ENCODE data around the gene PHC2.

PHC2 gene

DNA sequence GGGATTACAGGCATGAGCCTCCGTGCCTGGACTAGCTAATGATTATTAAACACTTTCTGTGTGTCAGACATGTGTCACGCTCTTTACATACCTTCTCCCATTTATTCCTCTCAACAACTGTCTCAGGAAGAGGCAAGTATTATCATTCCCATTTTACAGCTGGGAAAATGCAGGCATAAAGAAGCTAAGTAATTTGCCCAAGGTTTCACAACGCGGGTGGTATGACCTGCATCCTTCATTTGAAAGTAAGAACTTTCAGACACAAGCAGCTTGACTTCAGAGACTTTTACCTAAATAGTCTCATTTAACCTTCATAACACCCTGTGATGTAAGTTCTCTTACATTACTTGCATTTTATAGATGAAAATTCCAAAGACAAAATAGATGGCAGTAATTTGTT lies 40.5 kb upstream of the PHC2 start:
- Histone ChIP-seq H4K8ac (ENCODE audit: low read depth, low read length) (no peak overlapping the region), H3K4me2 (ENCODE audit: low read length) (no peak overlapping the region), H3K14ac (ENCODE audit: low read length) (no peak overlapping the region), H3K9me3 (ENCODE audit: insufficient read depth, low read depth, low read length) (no peaks in the 10 kb centered on the region), H4K91ac (ENCODE audit: low read depth, low read length) (no peak overlapping the region), H2BK12ac (ENCODE audit: low read length) (no peak overlapping the region), H3K4ac (ENCODE audit: low read depth, low read length) (no peak overlapping the region), H3K18ac (ENCODE audit: low read length) (no peak overlapping the region), H2BK120ac (ENCODE audit: insufficient read depth, low read length, poor library complexity) (no peak overlapping the region), H3K79me2 (ENCODE audit: control insufficient read depth, insufficient read depth, low read length, poor library complexity) (no peaks in the 10 kb centered on the region), H3K4me3 (ENCODE audit: low read depth, low read length) (no peak overlapping the region), H4K12ac (ENCODE audit: low read depth, low read length) (no peak overlapping the region), H2AK5ac (ENCODE audit: low read length) (no peak overlapping the region), H3K4me1 (ENCODE audit: control insufficient read depth in 1 of 2, insufficient read depth in 2 of 2, low read length in 2 of 2) (peaks cover 0 to 8% of the 10 kb centered on the region in 2 experiments), H2AFZ (ENCODE audit: insufficient read depth, low read length, poor library complexity) (no peak overlapping the region), H3K23ac (ENCODE audit: low read length) (no peak overlapping the region), H3K79me1 (ENCODE audit: low read length) (peaks cover 3% of the 10 kb centered on the region), H3K36me3 (ENCODE audit: control insufficient read depth in 1 of 2, insufficient read depth in 2 of 2, low read length in 2 of 2) (no peaks in the 10 kb centered on the region), H3K27ac (ENCODE audit: low read depth, low read length) (no peak overlapping the region), H2BK5ac (ENCODE audit: low read depth, low read length, poor library complexity) (no peak overlapping the region), H3K9ac (ENCODE audit: low read length) (no peak overlapping the region), H3K27me3 (ENCODE audit: insufficient read depth, low read length) (no peaks in the 10 kb centered on the region)
- WGBS (ENCODE audit: extremely low coverage, insufficient coverage, insufficient read length), result no CpG with 5 or more reads among the region's 4 CpGs
- DNase-seq, result peak; percentile 78 to 93

DNA sequence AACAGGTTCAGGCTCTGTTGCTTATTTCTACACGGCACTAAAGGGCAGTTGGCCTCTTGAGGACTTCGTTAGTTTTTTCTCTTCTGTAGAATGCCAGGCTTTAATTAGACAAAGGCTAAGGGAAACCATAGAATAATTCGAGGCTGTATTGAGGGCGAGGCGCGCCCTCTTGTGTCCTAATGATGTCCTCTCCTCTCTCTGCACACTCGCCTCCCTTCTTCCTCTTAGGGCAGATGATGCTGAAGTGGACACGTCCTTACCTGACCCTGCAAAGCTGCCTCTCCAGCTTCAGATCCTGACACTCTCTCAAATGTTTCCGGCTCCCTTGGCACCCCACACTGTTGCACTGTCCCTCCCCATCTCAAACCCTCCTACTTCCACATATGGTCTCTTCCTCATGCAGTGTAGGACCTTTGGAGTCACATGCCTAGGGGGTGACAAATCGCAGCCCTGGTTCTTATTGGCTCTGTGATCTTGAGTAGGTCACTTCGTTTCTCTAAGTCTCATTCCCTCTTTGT lies 39.7 kb upstream of the PHC2 start:
- H3K4me3 ChIP-seq (ENCODE audit: low read depth, low read length), result no peak overlapping the region
- no peak overlapping the region for H3K23ac ChIP-seq (ENCODE audit: low read length)
- no peak overlapping the region for H3K9ac ChIP-seq (ENCODE audit: low read length)
- H3K18ac ChIP-seq (ENCODE audit: low read length), result no peak overlapping the region
- H3K27ac ChIP-seq (ENCODE audit: low read depth, low read length), result no peak overlapping the region
- H3K36me3 ChIP-seq (ENCODE audit: control insufficient read depth in 1 of 2, insufficient read depth in 2 of 2, low read length in 2 of 2), result no peaks in the 10 kb centered on the region
- H3K4me1 ChIP-seq (ENCODE audit: control insufficient read depth in 1 of 2, insufficient read depth in 2 of 2, low read length in 2 of 2), result peaks cover 0 to 8% of the 10 kb centered on the region in 2 experiments
- H2BK120ac ChIP-seq (ENCODE audit: insufficient read depth, low read length, poor library complexity), result no peak overlapping the region
- H2BK12ac ChIP-seq (ENCODE audit: low read length), result no peak overlapping the region
- no peaks in the 10 kb centered on the region for H3K79me2 ChIP-seq (ENCODE audit: control insufficient read depth, insufficient read depth, low read length, poor library complexity)
- H3K4ac ChIP-seq (ENCODE audit: low read depth, low read length), result no peak overlapping the region
- no peaks in the 10 kb centered on the region for H3K27me3 ChIP-seq (ENCODE audit: insufficient read depth, low read length)
- H4K91ac ChIP-seq (ENCODE audit: low read depth, low read length), result no peak overlapping the region
- H4K8ac ChIP-seq (ENCODE audit: low read depth, low read length), result no peak overlapping the region
- H3K4me2 ChIP-seq (ENCODE audit: low read length), result no peak overlapping the region
- H2AFZ ChIP-seq (ENCODE audit: insufficient read depth, low read length, poor library complexity), result no peak overlapping the region
- no peak overlapping the region for H3K14ac ChIP-seq (ENCODE audit: low read length)
- DNase-seq, result peak; percentile 79 to 88
- no CpG with 5 or more reads among the region's 11 CpGs for WGBS (ENCODE audit: extremely low coverage, insufficient coverage, insufficient read length)
- H3K79me1 ChIP-seq (ENCODE audit: low read length), result peaks cover 3% of the 10 kb centered on the region
- H2BK5ac ChIP-seq (ENCODE audit: low read depth, low read length, poor library complexity), result no peak overlapping the region
- H2AK5ac ChIP-seq (ENCODE audit: low read length), result no peak overlapping the region
- no peaks in the 10 kb centered on the region for H3K9me3 ChIP-seq (ENCODE audit: insufficient read depth, low read depth, low read length)
- no peak overlapping the region for H4K12ac ChIP-seq (ENCODE audit: low read depth, low read length)

- no peak overlapping the region for H4K8ac ChIP-seq (ENCODE audit: low read depth, low read length)
- no peak overlapping the region for H3K27ac ChIP-seq (ENCODE audit: low read depth, low read length)
- H4K12ac ChIP-seq (ENCODE audit: low read depth, low read length), result no peak overlapping the region
- H4K91ac ChIP-seq (ENCODE audit: low read depth, low read length), result no peak overlapping the region
- no peak overlapping the region for H3K4me2 ChIP-seq (ENCODE audit: low read length)
- H2AK5ac ChIP-seq (ENCODE audit: low read length), result no peak overlapping the region
- no peaks in the 10 kb centered on the region for H3K36me3 ChIP-seq (ENCODE audit: control insufficient read depth in 1 of 2, insufficient read depth in 2 of 2, low read length in 2 of 2)
- no peak overlapping the region for H3K14ac ChIP-seq (ENCODE audit: low read length)
- H3K9me3 ChIP-seq (ENCODE audit: insufficient read depth, low read depth, low read length), result no peaks in the 10 kb centered on the region
- no peaks in the 10 kb centered on the region for H3K79me2 ChIP-seq (ENCODE audit: control insufficient read depth, insufficient read depth, low read length, poor library complexity)
- H3K79me1 ChIP-seq (ENCODE audit: low read length), result peaks cover 3% of the 10 kb centered on the region
- H2BK12ac ChIP-seq (ENCODE audit: low read length), result no peak overlapping the region
- H3K4me1 ChIP-seq (ENCODE audit: control insufficient read depth in 1 of 2, insufficient read depth in 2 of 2, low read length in 2 of 2), result peaks cover 0 to 8% of the 10 kb centered on the region in 2 experiments
- no peak overlapping the region for H3K23ac ChIP-seq (ENCODE audit: low read length)
- no peak overlapping the region for H2BK120ac ChIP-seq (ENCODE audit: insufficient read depth, low read length, poor library complexity)
- H3K9ac ChIP-seq (ENCODE audit: low read length), result no peak overlapping the region
- H2BK5ac ChIP-seq (ENCODE audit: low read depth, low read length, poor library complexity), result no peak overlapping the region
- no peak overlapping the region for H3K4ac ChIP-seq (ENCODE audit: low read depth, low read length)
- H3K4me3 ChIP-seq (ENCODE audit: low read depth, low read length), result no peak overlapping the region
- WGBS (ENCODE audit: extremely low coverage, insufficient coverage, insufficient read length), result no CpG with 5 or more reads among the region's 2 CpGs
- H3K18ac ChIP-seq (ENCODE audit: low read length), result no peak overlapping the region
- no peaks in the 10 kb centered on the region for H3K27me3 ChIP-seq (ENCODE audit: insufficient read depth, low read length)
- no peak for DNase-seq
- H2AFZ ChIP-seq (ENCODE audit: insufficient read depth, low read length, poor library complexity), result no peak overlapping the region
Measured at GRCh38 chr1:33469691-33470090, 38.8 kb upstream of the PHC2 start.

- Histone ChIP-seq H3K23ac (ENCODE audit: low read length) (no peak overlapping the region), H3K4me1 (ENCODE audit: control insufficient read depth in 1 of 2, insufficient read depth in 2 of 2, low read length in 2 of 2) (peaks cover 0 to 8% of the 10 kb centered on the region in 2 experiments), H3K79me1 (ENCODE audit: low read length) (peaks cover 3% of the 10 kb centered on the region), H3K27me3 (ENCODE audit: insufficient read depth, low read length) (no peaks in the 10 kb centered on the region), H2BK5ac (ENCODE audit: low read depth, low read length, poor library complexity) (no peak overlapping the region), H3K18ac (ENCODE audit: low read length) (no peak overlapping the region), H4K8ac (ENCODE audit: low read depth, low read length) (no peak overlapping the region), H2AFZ (ENCODE audit: insufficient read depth, low read length, poor library complexity) (no peak overlapping the region), H3K4me3 (ENCODE audit: low read depth, low read length) (no peak overlapping the region), H3K9ac (ENCODE audit: low read length) (no peak overlapping the region), H4K91ac (ENCODE audit: low read depth, low read length) (no peak overlapping the region), H3K14ac (ENCODE audit: low read length) (no peak overlapping the region), H2BK120ac (ENCODE audit: insufficient read depth, low read length, poor library complexity) (no peak overlapping the region), H2AK5ac (ENCODE audit: low read length) (no peak overlapping the region), H3K4me2 (ENCODE audit: low read length) (no peak overlapping the region), H4K12ac (ENCODE audit: low read depth, low read length) (no peak overlapping the region), H3K27ac (ENCODE audit: low read depth, low read length) (no peak overlapping the region), H3K36me3 (ENCODE audit: control insufficient read depth in 1 of 2, insufficient read depth in 2 of 2, low read length in 2 of 2) (no peaks in the 10 kb centered on the region), H3K4ac (ENCODE audit: low read depth, low read length) (no peak overlapping the region), H3K79me2 (ENCODE audit: control insufficient read depth, insufficient read depth, low read length, poor library complexity) (no peaks in the 10 kb centered on the region), H3K9me3 (ENCODE audit: insufficient read depth, low read depth, low read length) (no peaks in the 10 kb centered on the region), H2BK12ac (ENCODE audit: low read length) (no peak overlapping the region)
- no CpG with 5 or more reads among the region's 3 CpGs for WGBS (ENCODE audit: extremely low coverage, insufficient coverage, insufficient read length)
- DNase-seq, result no peak
Measured at GRCh38 chr1:33468967-33469366, 38.1 kb upstream of the PHC2 start.

Measured in trophoblast cell (in vitro differentiated cells and primary cell).